IMR-90 (cell line): Measurements from ENCODE around the gene ARHGEF39. TPM values are rescaled to one million over a fixed set of nuclear protein-coding genes. Genes with fewer than 3 reads are reported as not detected.

Source experiments
- ATAC-seq: fragments of 200-7000 bp; cut with Tn5 transposase; 2 replicates; pipeline ENCODE4 v1.9.1; 2020; ENCODE audit warnings: low read depth, mild to moderate bottlenecking, moderate library complexity
- BruUV-seq: library from RNA; stranded (reverse); fragments of 400-500 nt; replicated peaks from 2 replicates; lab custom pipeline; 2021; lab: Mats Ljungman, UMichigan
- CTCF ChIA-PET: fragments of 300-600 bp; formaldehyde crosslinking; extraction: SDS; loops from one replicate; lab custom pipeline; 2021; ENCODE audit warnings: antibody characterized with exemption; lab: Yijun Ruan, JAX
- POLR2A ChIA-PET: fragments of 300-600 bp; sonication (Branson Sonifier 250); formaldehyde crosslinking; loops from one replicate; lab custom pipeline; 2022; ENCODE audit warnings: antibody characterized with exemption; ENCODE audit not compliant: unreplicated experiment; lab: Charles Lee
- DNase-seq: peaks from one replicate; pipeline ENCODE4 v3.0.0; 2013
- H2AFZ ChIP-seq: replicated peaks from 2 replicates; pipeline ENCODE3; 2013; ENCODE audit warnings: low read length, mild to moderate bottlenecking; ENCODE audit not compliant: poor library complexity
- H2AK5ac ChIP-seq: 2 replicates; pipeline ENCODE4 v1.6.1; 2013; ENCODE audit warnings: low read depth, low read length, inconsistent platforms
- H2AK9ac ChIP-seq: replicated peaks from 2 replicates; pipeline ENCODE3; 2013; ENCODE audit warnings: mild to moderate bottlenecking, low read depth, low read length, moderate library complexity; ENCODE audit not compliant: poor library complexity
- H2BK120ac ChIP-seq: 2 replicates; pipeline ENCODE4 v1.6.1; 2013; ENCODE audit warnings: low read depth, low read length, inconsistent platforms
- H2BK15ac ChIP-seq: 3 replicates; pipeline ENCODE4 v1.6.1; 2013; ENCODE audit warnings: low read depth, low read length, inconsistent platforms
- H2BK20ac ChIP-seq: 2 replicates; pipeline ENCODE4 v1.6.1; 2013; ENCODE audit warnings: low read depth, mild to moderate bottlenecking, inconsistent platforms, low read length, moderate library complexity
- H2BK5ac ChIP-seq: 2 replicates; pipeline ENCODE4 v1.6.1; 2013; ENCODE audit warnings: mild to moderate bottlenecking, low read depth, low read length, inconsistent platforms; ENCODE audit not compliant: poor library complexity, severe bottlenecking
- H3K14ac ChIP-seq: replicated peaks from 2 replicates; pipeline ENCODE4 v1.6.1; 2013; ENCODE audit warnings: low read depth, low read length, inconsistent platforms
- H3K18ac ChIP-seq: 2 replicates; pipeline ENCODE4 v1.6.1; 2013; ENCODE audit warnings: low read depth, low read length, control low read depth
- H3K23ac ChIP-seq: 2 replicates; pipeline ENCODE4 v1.6.1; 2013; ENCODE audit warnings: low read depth, low read length, inconsistent platforms
- H3K27ac ChIP-seq: 2 replicates; pipeline ENCODE4 v1.5.1; 2013; ENCODE audit warnings: mild to moderate bottlenecking, control low read depth, low read length; ENCODE audit not compliant: insufficient read depth
- H3K27me3 ChIP-seq: 2 replicates; pipeline ENCODE4 v1.6.1; 2013; ENCODE audit warnings: low read length; ENCODE audit not compliant: control insufficient read depth, insufficient read depth
- H3K36me3 ChIP-seq: 2 replicates; pipeline ENCODE4 v1.6.1; 2013; ENCODE audit warnings: low read length, mixed read lengths; ENCODE audit not compliant: control insufficient read depth, insufficient read depth
- H3K4ac ChIP-seq: 2 replicates; pipeline ENCODE4 v1.6.1; 2013; ENCODE audit warnings: low read depth, low read length, inconsistent platforms
- H3K4me1 ChIP-seq: 2 replicates; pipeline ENCODE4 v1.6.1; 2013; ENCODE audit warnings: low read length, mixed read lengths; ENCODE audit not compliant: control insufficient read depth, insufficient read depth
- H3K4me2 ChIP-seq: 2 replicates; pipeline ENCODE4 v1.6.1; 2013; ENCODE audit warnings: low read depth, mild to moderate bottlenecking, control low read depth, low read length, moderate library complexity
- H3K4me3 ChIP-seq: 2 replicates; pipeline ENCODE4 v1.5.1; 2013; ENCODE audit warnings: low read depth, mild to moderate bottlenecking, control low read depth, low read length, moderate library complexity; ENCODE audit not compliant: insufficient read depth
- H3K56ac ChIP-seq: 2 replicates; pipeline ENCODE4 v1.6.1; 2013; ENCODE audit warnings: low read length, inconsistent platforms; ENCODE audit not compliant: insufficient read depth; ENCODE audit errors: extremely low read depth
- H3K79me1 ChIP-seq, 2 experiments: 2 replicates each; pipeline ENCODE4 v1.6.1; 2013; ENCODE audit warnings: low read length in 2 of 2, inconsistent platforms in 1 of 2, low read depth in 1 of 2
- H3K9ac ChIP-seq: 2 replicates; pipeline ENCODE4 v1.6.1; 2013; ENCODE audit warnings: low read depth, low read length, control low read depth
- H3K9me1 ChIP-seq: 2 replicates; pipeline ENCODE4 v1.6.1; 2013; ENCODE audit warnings: low read length, inconsistent platforms; ENCODE audit not compliant: insufficient read depth
- H3K9me3 ChIP-seq: 2 replicates; pipeline ENCODE4 v1.6.1; 2013; ENCODE audit warnings: low read length; ENCODE audit not compliant: control insufficient read depth, insufficient read depth
- H4K20me1 ChIP-seq: 2 replicates; pipeline ENCODE4 v1.6.1; 2013; ENCODE audit warnings: low read length, inconsistent platforms; ENCODE audit not compliant: insufficient read depth
- H4K5ac ChIP-seq: 2 replicates; pipeline ENCODE4 v1.6.1; 2013; ENCODE audit warnings: mild to moderate bottlenecking, low read depth, low read length, control low read depth
- H4K8ac ChIP-seq, 2 experiments: 2 replicates each; pipeline ENCODE4 v1.6.1; 2013; ENCODE audit warnings: low read depth in 2 of 2, low read length in 2 of 2, control low read depth in 1 of 2, inconsistent platforms in 1 of 2
- H4K91ac ChIP-seq: 2 replicates; pipeline ENCODE4 v1.6.1; 2013; ENCODE audit warnings: low read depth, low read length, inconsistent platforms; ENCODE audit not compliant: insufficient read depth
- BHLHE40 ChIP-seq: fragments of 150-350 bp; IDR thresholded peaks from 2 replicates; pipeline ENCODE4 v1.6.1; 2016; ENCODE audit warnings: mild to moderate bottlenecking, low read depth, low read length
- CEBPB ChIP-seq: IDR thresholded peaks from 2 replicates; pipeline ENCODE4 v1.6.1; 2012; ENCODE audit warnings: low read depth, low read length, improper control_type of control experiment
- FOS ChIP-seq: fragments of 150-350 bp; IDR thresholded peaks from 2 replicates; pipeline ENCODE4 v1.6.1; 2016; ENCODE audit warnings: low read depth, low read length
- MAZ ChIP-seq: IDR thresholded peaks from 2 replicates; pipeline ENCODE4 v1.6.1; 2012; ENCODE audit warnings: low read depth, mild to moderate bottlenecking, low read length, improper control_type of control experiment, moderate library complexity, borderline replicate concordance
- NFE2L2 ChIP-seq: fragments of 150-350 bp; IDR thresholded peaks from 2 replicates; pipeline ENCODE4 v1.6.1; 2016; ENCODE audit warnings: low read depth, mild to moderate bottlenecking, low read length
- POLR2A ChIP-seq: IDR thresholded peaks from 2 replicates; pipeline ENCODE4 v1.6.1; 2012; ENCODE audit warnings: mild to moderate bottlenecking, low read depth, low read length
- RFX5 ChIP-seq: IDR thresholded peaks from 2 replicates; pipeline ENCODE4 v1.8.0; 2012; ENCODE audit warnings: low read depth, mild to moderate bottlenecking, low read length, moderate library complexity
- SMC3 ChIP-seq: fragments of 150-350 bp; IDR thresholded peaks from 2 replicates; pipeline ENCODE4 v1.6.1; 2016; ENCODE audit warnings: low read depth, mild to moderate bottlenecking, antibody characterized with exemption, low read length, moderate library complexity
- WGBS, 2 experiments: methylation state at CpG; one replicate each; pipeline versions ENCODE4 v1.1.5 to v1.1.7; 2013; ENCODE audit warnings: missing lambda C conversion rate in 2 of 2; ENCODE audit not compliant: insufficient read length in 1 of 2; ENCODE audit errors: extremely low coverage in 2 of 2; 5-methylcytosine and 5-hydroxymethylcytosine counted together
- dilution Hi-C: fragments of 300-500 bp; cut with HindIII; formaldehyde crosslinking; loops from one replicate; pipeline ENCODE4 v1.14.3; 2018; ENCODE audit warnings: low sequenced_read_pairs; ENCODE audit not compliant: unreplicated experiment
- in situ Hi-C: fragments of 300-500 bp; cut with MboI; formaldehyde crosslinking; loops from 3 replicates; pipeline ENCODE4 v1.14.3; 2019; ENCODE audit warnings: low sequenced_read_pairs, inconsistent platforms, mixed read lengths
- intact Hi-C: fragments of 100-400 bp; cut with micrococcal nuclease; formaldehyde crosslinking; loops from 2 replicates; pipeline ENCODE4 v1.10.0; 2022
- polyA plus RNA-seq, 3 experiments: library from polyadenylated mRNA; depleted of rRNA; stranded (reverse); fragments of >200 nt; gene quantifications; 2 replicates each; pipeline ENCODE4 v1.2.3, GENCODE V29; 2012; ENCODE audit warnings: low replicate concordance in 1 of 3
- total RNA-seq: library from RNA; depleted of rRNA; stranded (reverse); fragments of >200 nt; gene quantifications from 2 replicates; pipeline ENCODE4 v1.2.3, GENCODE V29; 2012
- TF ChIP-seq, protein P1 (sequence below): conservative IDR thresholded peaks from 2 replicates; pipeline ENCODE4 v1.5.1; 2012; ENCODE audit warnings: mild to moderate bottlenecking, low read depth, low read length, improper control_type of control experiment

The ARHGEF39 gene
- total and polyA plus RNA-seq, 2 of the 4 experiments (the other 2 are of a cell fraction) = 2.5 to 2.8 TPM

DNA sequence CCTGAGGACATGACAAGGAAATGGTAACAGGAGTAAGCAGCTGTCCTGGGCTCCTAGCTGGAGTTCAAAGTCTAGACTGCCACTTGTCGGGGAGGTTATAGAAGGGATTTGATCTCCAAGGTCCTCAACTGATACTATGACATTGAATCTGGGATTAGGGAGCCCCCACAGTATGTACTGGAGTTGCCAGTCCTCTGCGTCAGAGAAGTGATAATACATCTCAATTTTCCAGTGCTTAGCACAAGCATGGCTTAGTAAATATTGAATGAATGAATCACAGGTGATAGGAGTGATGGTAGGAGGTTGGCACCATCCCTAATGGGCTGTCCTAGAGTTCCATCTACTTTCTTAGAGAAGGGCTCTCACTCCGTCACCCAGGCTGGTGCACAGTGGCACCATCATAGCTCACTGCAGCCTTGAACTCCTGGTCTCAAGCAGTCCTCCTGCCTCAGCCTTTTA lies 31.0 kb upstream of the ARHGEF39 start:
- Histone ChIP-seq H3K36me3 (peaks cover 52% of the 10 kb centered on the region), H4K20me1 (peaks cover 22% of the 10 kb centered on the region), H3K27ac (peak overlapping the region; percentile 4; the same call in 1 of the 2 replicates)

More for the DNA sequence above, 31.0 kb upstream of the ARHGEF39 start:
- H3K18ac ChIP-seq = no peak overlapping the region
- no peak overlapping the region for H2BK15ac ChIP-seq
- peak overlapping the region; percentile 38 for H2AFZ ChIP-seq
- no peak overlapping the region for H3K9ac ChIP-seq
- CTCF ChIA-PET = interaction anchor here (1.0 to 2.2 kb wide), 9 partner anchors 8 to 49 kb away, joined by 3 to 11 read pairs (median 6); partner anchors contain the start of genes CCDC107, CREB3, RMRP and TLN1
- 0 out of 2 replicates have a peak overlapping the region, but pooled peaks have one; percentile 20 for H2BK20ac ChIP-seq
- H2BK120ac ChIP-seq = no peak overlapping the region
- H3K4me2 ChIP-seq = no peak overlapping the region
- intact Hi-C loops = loop anchor here (1.0 kb wide), 1 partner anchor 31 kb away; no protein-coding TSS in a partner anchor
- no peak overlapping the region for H2AK5ac ChIP-seq
- H4K8ac ChIP-seq = peak overlapping the region in 1 of 2 experiments; percentile 38; a peak in 1 of 4 replicates
- POLR2A ChIA-PET = interaction anchor here (0.7 to 1.7 kb wide), 3 partner anchors 8 to 32 kb away, joined by 3 to 10 read pairs (median 4); no protein-coding TSS in a partner anchor
- H3K4ac ChIP-seq = peak overlapping the region; percentile 31; the same call in 1 of the 2 replicates
- WGBS, 2 experiments = 86% methylated on average over 1 of the region's 3 CpGs; no CpG with 5 or more reads in 1 of the 2 experiments
- H3K14ac ChIP-seq = peak overlapping the region; percentile 10
- no peak overlapping the region for H2AK9ac ChIP-seq
- DNase-seq (peak; percentile 22), ATAC-seq (0 out of 2 replicates have a peak, but pooled peaks have one; percentile 1)
- H3K27me3 ChIP-seq = no peaks in the 10 kb centered on the region
- peaks cover 10 to 53% of the 10 kb centered on the region in 2 experiments for H3K79me1 ChIP-seq
- H4K5ac ChIP-seq = no peak overlapping the region; the same call in 1 of the 2 replicates
- peak overlapping the region; percentile 29; the same call in 1 of the 2 replicates for H3K23ac ChIP-seq
- H4K91ac ChIP-seq = no peak overlapping the region; the same call in 1 of the 2 replicates
- in situ Hi-C loops = no loop called here
- no peak for TF ChIP-seq FOS
- no peak for TF ChIP-seq MAZ
- TF ChIP-seq NFE2L2 = no peak
- TF ChIP-seq, protein P1, sequence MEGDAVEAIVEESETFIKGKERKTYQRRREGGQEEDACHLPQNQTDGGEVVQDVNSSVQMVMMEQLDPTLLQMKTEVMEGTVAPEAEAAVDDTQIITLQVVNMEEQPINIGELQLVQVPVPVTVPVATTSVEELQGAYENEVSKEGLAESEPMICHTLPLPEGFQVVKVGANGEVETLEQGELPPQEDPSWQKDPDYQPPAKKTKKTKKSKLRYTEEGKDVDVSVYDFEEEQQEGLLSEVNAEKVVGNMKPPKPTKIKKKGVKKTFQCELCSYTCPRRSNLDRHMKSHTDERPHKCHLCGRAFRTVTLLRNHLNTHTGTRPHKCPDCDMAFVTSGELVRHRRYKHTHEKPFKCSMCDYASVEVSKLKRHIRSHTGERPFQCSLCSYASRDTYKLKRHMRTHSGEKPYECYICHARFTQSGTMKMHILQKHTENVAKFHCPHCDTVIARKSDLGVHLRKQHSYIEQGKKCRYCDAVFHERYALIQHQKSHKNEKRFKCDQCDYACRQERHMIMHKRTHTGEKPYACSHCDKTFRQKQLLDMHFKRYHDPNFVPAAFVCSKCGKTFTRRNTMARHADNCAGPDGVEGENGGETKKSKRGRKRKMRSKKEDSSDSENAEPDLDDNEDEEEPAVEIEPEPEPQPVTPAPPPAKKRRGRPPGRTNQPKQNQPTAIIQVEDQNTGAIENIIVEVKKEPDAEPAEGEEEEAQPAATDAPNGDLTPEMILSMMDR = no peak
- TF ChIP-seq BHLHE40 = no peak
- TF ChIP-seq RFX5 = no peak
- no peak for TF ChIP-seq POLR2A
- no peak for TF ChIP-seq CEBPB
- no peak for TF ChIP-seq SMC3
- no peak overlapping the region for H3K56ac ChIP-seq
- peak overlapping the region; percentile 79 for H2BK5ac ChIP-seq
- no peaks in the 10 kb centered on the region for H3K9me3 ChIP-seq
- H3K4me1 ChIP-seq = peaks cover 9% of the 10 kb centered on the region
- dilution Hi-C loops = no loop called here
- H3K4me3 ChIP-seq = no peak overlapping the region
- BruUV-seq = no TSS peak
- H3K9me1 ChIP-seq = peaks cover 10% of the 10 kb centered on the region
